K562 (cell line): Measurements from ENCODE around the gene GATA5. TPM values are rescaled to one million over a fixed set of nuclear protein-coding genes. Genes with fewer than 3 reads are reported as not detected.

Source experiments
- ATAC-seq: fragments of 200-7000 bp; cut with Tn5 transposase; 3 replicates; pipeline ENCODE4 v1.9.1; 2020; ENCODE audit warnings: moderate library complexity
- BruUV-seq: library from RNA; stranded (reverse); fragments of 400-500 nt; replicated peaks from 2 replicates; lab custom pipeline; 2021; lab: Mats Ljungman, UMichigan
- CTCF ChIA-PET: fragments of 300-600 bp; formaldehyde crosslinking; extraction: SDS; loops from one replicate; lab custom pipeline; 2021; ENCODE audit warnings: low intra/inter-chr PET ratio; lab: Yijun Ruan, JAX
- POLR2A ChIA-PET: fragments of 300-600, 350-650 bp; sonication (Branson Sonifier 250); formaldehyde crosslinking; extraction: SDS; loops from one replicate; lab custom pipeline; 2021; ENCODE audit warnings: antibody characterized with exemption, inconsistent platforms; lab: Yijun Ruan, JAX
- DNase-seq, 4 experiments: peaks; one replicate each; pipeline versions ENCODE4 v3.0.0 to v3.0.0-alpha.2; 2011 to 2018; ENCODE audit warnings: low spot score in 3 of 4, mixed read lengths in 3 of 4; ENCODE audit errors: extremely low read depth in 1 of 4
- FAIRE-seq: peaks from 2 replicates; lab custom pipeline; 2011; peaks lifted over from hg19 to GRCh38; lab: Jason Lieb, UNC
- H2AFZ ChIP-seq: 2 replicates; pipeline ENCODE4 v1.6.0; 2011; ENCODE audit warnings: low read depth, low read length, control low read depth, inconsistent platforms
- H3K27ac ChIP-seq: fragments of 200-600 bp; 3 replicates; pipeline ENCODE4 v1.8.0; 2011; ENCODE audit warnings: low read depth, mild to moderate bottlenecking, control low read depth, inconsistent platforms, low read length, moderate library complexity, mixed read lengths; ENCODE audit errors: extremely low read depth
- H3K27me3 ChIP-seq, 2 experiments: fragments of 300-600 bp in 1 of 2; 2 replicates in 1 of 2; 3 replicates in 1 of 2; pipeline versions ENCODE4 v1.6.0 to v1.8.0; 2011; ENCODE audit warnings: inconsistent platforms in 2 of 2, low read length in 2 of 2, mild to moderate bottlenecking in 1 of 2, mixed read lengths in 1 of 2, moderate library complexity in 1 of 2; ENCODE audit not compliant: control insufficient read depth in 2 of 2, insufficient read depth in 2 of 2
- H3K36me3 ChIP-seq: fragments of 300-600 bp; 3 replicates; pipeline ENCODE4 v1.8.0; 2011; ENCODE audit warnings: mild to moderate bottlenecking, low read length, inconsistent platforms; ENCODE audit not compliant: control insufficient read depth, insufficient read depth
- H3K4me1 ChIP-seq, 2 experiments: fragments of 200-600 bp in 1 of 2; replicated peaks in 1 of 2; 2 replicates in 1 of 2; 3 replicates in 1 of 2; pipeline versions ENCODE4 v1.5.1 to v1.8.0; 2011; ENCODE audit warnings: inconsistent platforms in 2 of 2, low read length in 2 of 2, mild to moderate bottlenecking in 1 of 2, mixed read lengths in 1 of 2, moderate library complexity in 1 of 2; ENCODE audit not compliant: control insufficient read depth in 2 of 2, insufficient read depth in 2 of 2
- H3K4me2 ChIP-seq: 2 replicates; pipeline ENCODE4 v1.6.1; 2011; ENCODE audit warnings: low read length, control low read depth, inconsistent platforms, mixed read lengths; ENCODE audit not compliant: insufficient read depth
- H3K4me3 ChIP-seq: fragments of 200-600 bp; sonication (generic), shearing (Covaris generic); 2 replicates; pipeline ENCODE4 v1.5.1; 2016; ENCODE audit warnings: control low read depth, inconsistent platforms
- H3K79me2 ChIP-seq: fragments of 200-600 bp; 3 replicates; pipeline ENCODE4 v1.8.0; 2011; ENCODE audit warnings: low read length, inconsistent platforms; ENCODE audit not compliant: control insufficient read depth, insufficient read depth
- H3K9ac ChIP-seq, 2 experiments: 2 replicates each; pipeline versions ENCODE4 v1.6.0 to v1.6.1; 2011; ENCODE audit warnings: low read depth in 2 of 2, low read length in 2 of 2, control low read depth in 1 of 2, inconsistent platforms in 1 of 2, mild to moderate bottlenecking in 1 of 2, mixed read lengths in 1 of 2; ENCODE audit not compliant: insufficient read depth in 1 of 2
- H3K9me1 ChIP-seq: one replicate; pipeline ENCODE4 v1.6.0; 2011; ENCODE audit warnings: inconsistent platforms, mild to moderate bottlenecking, low read length, moderate library complexity; ENCODE audit not compliant: control insufficient read depth, insufficient read depth
- H3K9me3 ChIP-seq: replicated peaks from 2 replicates; pipeline ENCODE4 v1.5.1; 2011; ENCODE audit warnings: low read depth, low read length, inconsistent platforms; ENCODE audit not compliant: control insufficient read depth, insufficient read depth
- H4K20me1 ChIP-seq: replicated peaks from 2 replicates; pipeline ENCODE4 v1.6.1; 2011; ENCODE audit warnings: low read length, inconsistent platforms, mixed read lengths; ENCODE audit not compliant: control insufficient read depth, insufficient read depth
- CREB1 ChIP-seq, 2 experiments: sonication (generic) in 1 of 2; formaldehyde crosslinking in 1 of 2; IDR thresholded peaks; 2 replicates each; pipeline versions ENCODE4 v1.6.1 to v1.8.0; 2012 to 2022; ENCODE audit warnings: inconsistent platforms in 1 of 2, mild to moderate bottlenecking in 1 of 2, missing genetic modification reagents in 1 of 2, moderate library complexity in 1 of 2
- CTCF ChIP-seq, 3 experiments: IDR thresholded peaks in 2 of 3; conservative IDR thresholded peaks in 1 of 3; 2 replicates each; pipeline ENCODE4 v1.5.1; 2011 to 2012; ENCODE audit warnings: low read length in 3 of 3, mild to moderate bottlenecking in 3 of 3, control low read depth in 2 of 3, improper control_type of control experiment in 1 of 3, inconsistent platforms in 1 of 3, low read depth in 1 of 3, mixed read lengths in 1 of 3, moderate library complexity in 1 of 3; ENCODE audit not compliant: insufficient read depth in 2 of 3
- WGBS: fragments of 100-300 bp; shearing (Covaris generic); methylation state at CpG from one replicate; pipeline ENCODE4 v1.1.6; 2016; ENCODE audit warnings: low coverage, mixed read lengths; ENCODE audit not compliant: insufficient coverage; ENCODE audit errors: missing lambda C conversion rate; 5-methylcytosine and 5-hydroxymethylcytosine counted together
- in situ Hi-C: fragments of 300-500 bp; cut with MboI; formaldehyde crosslinking; loops from 4 replicates; pipeline ENCODE4 v1.15.0; 2018; ENCODE audit warnings: inconsistent platforms, mixed read lengths
- intact Hi-C: fragments of 100-400 bp; cut with micrococcal nuclease; formaldehyde crosslinking; loops from 2 replicates; pipeline ENCODE4 v1.14.2; 2022
- polyA plus RNA-seq, 8 experiments: library from polyadenylated mRNA; depleted of rRNA in 4 of 8; stranded (reverse) in 5 of 8; unstranded in 3 of 8; fragments of >200 nt; fragmentation: Nextera tagmentation in 2 of 8; fragmentation: Illumina TruSeq in 1 of 8; extraction: Ambion mirVana in 2 of 8; extraction: Trizol in 1 of 8; gene quantifications; 2 replicates each; pipeline versions ENCODE4 v1.2.1 to v1.2.3, GENCODE V29; 2011 to 2014; ENCODE audit warnings: inconsistent platforms in 1 of 8, missing spikeins in 1 of 8
- total RNA-seq, 7 experiments: library from RNA; depleted of rRNA in 6 of 7; stranded (reverse); fragments of >200 nt in 6 of 7; fragmentation: Illumina TruSeq in 2 of 7; extraction: Trizol in 2 of 7; gene quantifications; 2 replicates each; pipeline versions ENCODE4 v1.2.1 to v1.2.3, GENCODE V29; 2011 to 2021; ENCODE audit warnings: low replicate concordance in 1 of 7

GATA5 gene
- total and polyA plus RNA-seq, 9 of the 15 experiments (the other 6 are each of a cell fraction or from before 2014, with no cell fraction given): 0.09 to 0.57 (median 0.20) TPM; not detected in 3

DNA sequence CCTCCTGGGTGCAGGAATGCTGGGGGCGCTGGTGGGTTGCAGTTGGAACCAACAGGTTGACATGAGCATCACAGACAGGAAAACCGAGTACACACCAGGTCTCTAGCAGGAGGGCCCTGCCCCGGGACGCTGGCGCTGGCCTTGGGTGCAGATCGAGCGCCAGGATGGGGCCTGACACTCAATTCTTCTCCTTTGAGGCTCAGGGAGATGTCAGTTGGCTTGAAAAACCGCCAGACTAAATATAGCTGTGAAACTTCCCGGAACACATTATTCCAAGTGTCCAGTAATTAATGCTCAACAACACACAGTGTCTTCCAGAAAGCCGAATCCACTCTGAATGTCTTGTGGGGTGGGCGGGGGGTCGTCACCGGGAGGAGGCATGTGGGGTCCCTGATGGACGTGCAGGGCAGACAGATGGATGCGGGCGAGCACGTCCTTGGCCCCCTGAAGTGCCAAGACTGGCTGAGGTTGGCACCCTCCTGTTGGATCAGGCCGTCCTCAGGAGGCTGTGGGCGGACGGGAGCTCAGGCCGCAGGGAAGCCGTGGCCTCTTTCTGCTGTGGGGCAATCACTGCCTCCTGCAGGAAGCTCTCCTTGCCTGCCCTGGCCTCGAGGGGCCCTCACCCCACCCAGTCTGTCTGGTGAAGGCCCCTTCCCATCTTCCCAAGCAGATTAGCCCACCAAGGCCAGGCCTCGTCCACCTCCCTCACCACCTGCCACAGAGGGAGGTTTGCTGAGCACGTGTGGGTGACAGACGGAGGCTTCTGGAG, 19.4 kb upstream of the GATA5 start:
- Histone ChIP-seq H3K9me1 (no peaks in the 10 kb centered on the region), H3K79me2 (no peaks in the 10 kb centered on the region), H2AFZ (0 out of 2 replicates have a peak overlapping the region, but pooled peaks have one; percentile 51), H3K27ac (no peak overlapping the region), H3K4me3 (no peak overlapping the region), H4K20me1 (no peaks in the 10 kb centered on the region; the same call in 1 of the 2 replicates), H3K4me2 (no peak overlapping the region), H3K27me3 (no peaks in the 10 kb centered on the region), H3K4me1 (peaks cover 10 to 70% of the 10 kb centered on the region in 2 experiments), H3K9me3 (no peaks in the 10 kb centered on the region), H3K9ac (peak overlapping the region in 1 of 2 experiments; percentile 68; a peak in 2 of 4 replicates), H3K36me3 (no peaks in the 10 kb centered on the region)
- POLR2A ChIA-PET: interaction anchor here (0.6 to 1.0 kb wide), 3 partner anchors 17 to 100 kb away, joined by 3 to 4 read pairs (median 3); no protein-coding TSS in a partner anchor
- DNase-seq (no peak), FAIRE-seq (no peak), ATAC-seq (no peak)
- CTCF ChIA-PET: interaction anchor here (0.9 kb wide), 1 partner anchor 83 kb away, joined by 4 read pairs; no protein-coding TSS in a partner anchor
- in situ Hi-C loops: loop anchor here (5.0 to 10.0 kb wide), 3 partner anchors 78 to 310 kb away; partner anchors contain the start of genes ADRM1 and OGFR
- TF ChIP-seq CTCF (IDR thresholded peaks at IDR 0.05 in 2 of 3, conservative IDR thresholded peaks at IDR 0.05 in 1 of 3; ENCODE audit: insufficient read depth in 2 of 3, low read depth in 1 of 3, low read length in 3 of 3) (0 out of 6 replicates have a peak, but pooled peaks of 1 of the 3 experiments have one; percentile 10), CREB1 (IDR thresholded peaks at IDR 0.05) (no peak), CREB1 (CRISPR knock-in tag; IDR thresholded peaks at IDR 0.05) (no peak)
- intact Hi-C loops: loop anchor here (10.0 kb wide), 1 partner anchor 190 kb away; the partner anchor contains the start of gene ADRM1
- BruUV-seq: no TSS peak
- WGBS: 69% methylated on average over 25 of the region's 26 CpGs
